GM12878 (cell line): ENCODE results near the gene ADARB1. TPM values are rescaled to one million over a fixed set of nuclear protein-coding genes. Genes with fewer than 3 reads are reported as not detected.

Source experiments
- ATAC-seq: fragments of 200-7000 bp; cut with Tn5 transposase; 3 replicates; pipeline ENCODE4 v1.9.1; 2020; ENCODE audit warnings: mild to moderate bottlenecking, moderate library complexity
- BruUV-seq: library from RNA; stranded (reverse); fragments of 400-500 nt; replicated peaks from 2 replicates; lab custom pipeline; 2021; lab: Mats Ljungman, UMichigan
- CTCF ChIA-PET: fragments of 300-600 bp; sonication (Branson Sonifier 250); formaldehyde crosslinking; extraction: SDS; loops from one replicate; lab custom pipeline; 2021; ENCODE audit warnings: inconsistent platforms; lab: Yijun Ruan, JAX
- POLR2A ChIA-PET: fragments of 350-600 bp; formaldehyde crosslinking; extraction: SDS; loops from one replicate; lab custom pipeline; 2021; ENCODE audit warnings: inconsistent platforms; lab: Charles Lee
- RAD21 ChIA-PET: fragments of 300-600 bp; sonication (Branson Sonifier 250); formaldehyde crosslinking; loops from one replicate; lab custom pipeline; 2023; ENCODE audit warnings: antibody characterized with exemption; ENCODE audit not compliant: unreplicated experiment; lab: Charles Lee
- SMC1A ChIA-PET: fragments of 300-600 bp; sonication (Branson Sonifier 250); formaldehyde crosslinking; loops from one replicate; lab custom pipeline; 2023; ENCODE audit not compliant: unreplicated experiment, uncharacterized antibody; lab: Charles Lee
- DNase-seq: peaks from one replicate; pipeline ENCODE4 v3.0.0-alpha.2; 2011; ENCODE audit warnings: low read depth, low spot score
- FAIRE-seq: peaks from 3 replicates; lab custom pipeline; 2011; peaks lifted over from hg19 to GRCh38; lab: Jason Lieb, UNC
- H2AFZ ChIP-seq: 2 replicates; pipeline ENCODE4 v1.6.0; 2011; ENCODE audit warnings: low read depth, low read length, control low read depth; ENCODE audit not compliant: control insufficient read depth
- H3K27ac ChIP-seq: 2 replicates; pipeline ENCODE4 v1.5.1; 2011; ENCODE audit warnings: control low read depth; ENCODE audit not compliant: control insufficient read depth, insufficient read depth
- H3K27me3 ChIP-seq, 2 experiments: replicated peaks in 1 of 2; 2 replicates each; pipeline versions ENCODE4 v1.6.0 to v1.6.1; 2011; ENCODE audit warnings: low read length in 1 of 2; ENCODE audit not compliant: control insufficient read depth in 2 of 2, insufficient read depth in 2 of 2
- H3K36me3 ChIP-seq, 2 experiments: 2 replicates each; pipeline ENCODE4 v1.5.1; 2011; ENCODE audit warnings: low read length in 1 of 2; ENCODE audit not compliant: control insufficient read depth in 2 of 2, insufficient read depth in 2 of 2
- H3K4me1 ChIP-seq: 2 replicates; pipeline ENCODE4 v1.6.1; 2011; ENCODE audit warnings: mild to moderate bottlenecking, low read length, moderate library complexity, mixed read lengths; ENCODE audit not compliant: control insufficient read depth, insufficient read depth
- H3K4me2 ChIP-seq: 2 replicates; pipeline ENCODE4 v1.6.0; 2011; ENCODE audit warnings: control low read depth; ENCODE audit not compliant: control insufficient read depth, insufficient read depth
- H3K4me3 ChIP-seq: fragments of 200-600 bp; sonication (generic); 2 replicates; pipeline ENCODE4 v1.5.1; 2016
- H3K79me2 ChIP-seq: 2 replicates; pipeline ENCODE4 v1.6.0; 2011; ENCODE audit warnings: low read length; ENCODE audit not compliant: control insufficient read depth, insufficient read depth
- H3K9ac ChIP-seq: 2 replicates; pipeline ENCODE4 v1.8.0; 2011; ENCODE audit warnings: low read length, control low read depth, mixed read lengths; ENCODE audit not compliant: control insufficient read depth, insufficient read depth
- H3K9me3 ChIP-seq: replicated peaks from 3 replicates; pipeline ENCODE4 v1.5.1; 2011; ENCODE audit warnings: mild to moderate bottlenecking, low read length; ENCODE audit not compliant: control insufficient read depth, insufficient read depth
- H4K20me1 ChIP-seq: 2 replicates; pipeline ENCODE4 v1.6.0; 2011; ENCODE audit not compliant: control insufficient read depth, insufficient read depth
- BCLAF1 ChIP-seq: fragments of 450-650 bp; IDR thresholded peaks from 2 replicates; pipeline ENCODE4 v1.6.1; 2017; ENCODE audit warnings: antibody characterized with exemption, mild to moderate bottlenecking, moderate library complexity
- BMI1 ChIP-seq: fragments of 450-650 bp; IDR thresholded peaks from 2 replicates; pipeline ENCODE4 v1.6.1; 2016; ENCODE audit warnings: mild to moderate bottlenecking, moderate library complexity, borderline replicate concordance
- CBX5 ChIP-seq: sonication (generic); IDR thresholded peaks from 2 replicates; pipeline ENCODE4 v1.6.1; 2016; ENCODE audit warnings: low read depth, moderate library complexity, mild to moderate bottlenecking, inconsistent platforms
- CREB1 ChIP-seq: IDR thresholded peaks from 2 replicates; pipeline ENCODE4 v1.6.1; 2012; ENCODE audit warnings: low read depth, mild to moderate bottlenecking, inconsistent platforms
- DPF2 ChIP-seq: fragments of 450-650 bp; IDR thresholded peaks from 2 replicates; pipeline ENCODE4 v1.6.1; 2017; ENCODE audit warnings: mild to moderate bottlenecking
- JUND ChIP-seq: IDR thresholded peaks from 2 replicates; pipeline ENCODE4 v1.6.1; 2012; ENCODE audit warnings: low read depth, mild to moderate bottlenecking, low read length, improper control_type of control experiment, moderate library complexity
- SIN3A ChIP-seq: IDR thresholded peaks from 2 replicates; pipeline ENCODE4 v1.6.1; 2012; ENCODE audit warnings: low read depth, low read length, improper control_type of control experiment
- SREBF2 ChIP-seq: IDR thresholded peaks from 2 replicates; pipeline ENCODE4 v1.6.1; 2012; ENCODE audit warnings: mild to moderate bottlenecking, low read length
- STAT3 ChIP-seq: IDR thresholded peaks from 2 replicates; pipeline ENCODE4 v1.6.1; 2011; ENCODE audit warnings: low read depth, low read length, improper control_type of control experiment
- TCF7 ChIP-seq: IDR thresholded peaks from 2 replicates; pipeline ENCODE4 v1.6.1; 2014; ENCODE audit warnings: antibody characterized with exemption, borderline replicate concordance
- YBX1 ChIP-seq: fragments of 450-650 bp; IDR thresholded peaks from 2 replicates; pipeline ENCODE4 v1.6.1; 2016; ENCODE audit warnings: antibody characterized with exemption
- YY1 ChIP-seq: IDR thresholded peaks from 2 replicates; pipeline ENCODE4 v1.6.1; 2011; ENCODE audit warnings: low read depth, mild to moderate bottlenecking, low read length
- ZSCAN29 ChIP-seq: fragments of 450-650 bp; IDR thresholded peaks from 2 replicates; pipeline ENCODE4 v1.6.1; 2017; ENCODE audit warnings: mild to moderate bottlenecking, moderate library complexity
- WGBS: methylation state at CpG from one replicate; pipeline ENCODE4 v1.1.6; 2016; ENCODE audit warnings: low lambda C conversion rate; ENCODE audit not compliant: insufficient replicate concordance, insufficient coverage; ENCODE audit errors: missing lambda C conversion rate; 5-methylcytosine and 5-hydroxymethylcytosine counted together
- in situ Hi-C: fragments of 300-500 bp; cut with MboI; formaldehyde crosslinking; loops from 9 replicates; pipeline ENCODE4 v1.14.3; 2018; ENCODE audit warnings: mixed read lengths
- intact Hi-C: fragments of 100-400 bp; cut with micrococcal nuclease; formaldehyde crosslinking; loops from one replicate; pipeline ENCODE4 v1.14.2; 2022; ENCODE audit not compliant: unreplicated experiment
- polyA plus RNA-seq, 11 experiments: library from polyadenylated mRNA; depleted of rRNA in 4 of 11; unstranded in 6 of 11; stranded (reverse) in 5 of 11; fragments of >200 nt; fragmentation: Nextera tagmentation in 4 of 11; fragmentation: Illumina TruSeq in 1 of 11; extraction: Ambion mirVana in 4 of 11; extraction: Trizol in 1 of 11; gene quantifications; 1 replicate in 1 of 11; 2 replicates in 10 of 11; pipeline versions ENCODE4 v1.2.1 to v1.2.3, GENCODE V29; 2011 to 2016; ENCODE audit warnings: inconsistent platforms in 2 of 11, missing spikeins in 2 of 11, low read depth in 1 of 11
- total RNA-seq, 4 experiments: library from RNA; depleted of rRNA in 3 of 4; stranded (reverse); fragments of >200 nt in 3 of 4; fragmentation: Illumina TruSeq in 1 of 4; extraction: Trizol in 1 of 4; gene quantifications; 2 replicates each; pipeline versions ENCODE4 v1.2.1 to v1.2.3, GENCODE V29; 2013 to 2021

The ADARB1 gene
- total and polyA plus RNA-seq, 10 of the 15 experiments (the other 5 are each of a cell fraction or from before 2014, with no cell fraction given) = 5.7 to 61.7 (median 25.3) TPM

- Histone ChIP-seq H3K27ac (no peak overlapping the region), H3K79me2 (no peaks in the 10 kb centered on the region), H3K9me3 (no peaks in the 10 kb centered on the region; the same call in 2 of the 3 replicates), H3K36me3 (peaks cover 0 to 1% of the 10 kb centered on the region in 2 experiments; a peak in 2 of 4 replicates), H3K9ac (no peak overlapping the region), H3K27me3 (no peaks in the 10 kb centered on the region), H3K4me3 (no peak overlapping the region), H3K4me1 (no peaks in the 10 kb centered on the region), H2AFZ (no peak overlapping the region), H3K4me2 (no peak overlapping the region), H4K20me1 (no peaks in the 10 kb centered on the region)
- ATAC-seq (no peak), FAIRE-seq (no peak), DNase-seq (no peak)
- intact Hi-C loops (no loop called here), in situ Hi-C loops (no loop called here)
- ChIA-PET POLR2A (no interaction called here), CTCF (interaction anchor here (1.0 to 2.8 kb wide), 2 partner anchors 11 to 23 kb away, joined by 3 to 15 read pairs; no protein-coding TSS in a partner anchor), RAD21 (interaction anchor here (1.4 kb wide), 1 partner anchor 26 kb away, joined by 4 read pairs; no protein-coding TSS in a partner anchor), SMC1A (no interaction called here)
- 8% methylated on average over 12 of the region's 12 CpGs for whole genome bisulfite sequencing
- TF ChIP-seq BMI1 (no peak), STAT3 (no peak), SREBF2 (no peak), JUND (no peak)
- no TSS peak for BruUV-seq
Measured at GRCh38 chr21:45163413-45164123, 89.2 kb downstream of the ADARB1 start.

GRCh38 chr21:45164124-45164511 lies 89.7 kb downstream of the ADARB1 start:
- BruUV-seq = no TSS peak
- FAIRE-seq (no peak), ATAC-seq (no peak), DNase-seq (no peak)
- Histone ChIP-seq H3K36me3 (peaks cover 0 to 1% of the 10 kb centered on the region in 2 experiments; a peak in 2 of 4 replicates), H3K9me3 (no peaks in the 10 kb centered on the region; the same call in 2 of the 3 replicates), H4K20me1 (no peaks in the 10 kb centered on the region), H3K4me2 (no peak overlapping the region), H3K4me1 (no peaks in the 10 kb centered on the region), H3K27ac (no peak overlapping the region), H2AFZ (no peak overlapping the region), H3K9ac (no peak overlapping the region), H3K4me3 (no peak overlapping the region), H3K27me3 (no peaks in the 10 kb centered on the region), H3K79me2 (no peaks in the 10 kb centered on the region)
- WGBS = 44% methylated on average over 8 of the region's 12 CpGs
- TF ChIP-seq BCLAF1 (no peak), SIN3A (no peak), CBX5 (no peak), ZSCAN29 (no peak), JUND (no peak), YY1 (no peak), YBX1 (no peak), CREB1 (no peak), TCF7 (no peak), DPF2 (no peak)
- intact Hi-C loops = no loop called here
- ChIA-PET CTCF (no interaction called here), POLR2A (no interaction called here), SMC1A (no interaction called here), RAD21 (no interaction called here)
- in situ Hi-C loops = no loop called here
